Activated CD4-positive, alpha-beta T cell treated with anti-CD3 and anti-CD28 coated beads, Interleukin-2, amount 50 U/mL, for 4 hours (primary cell): ENCODE data around the gene USF1.
"Not testable (repeated sequence)": the region's sequence is repeated elsewhere in the genome, so short reads cannot be mapped to it uniquely, and the experiment has no call there.

ENCODE experiments used
- DNase-seq, 2 experiments: peaks; one replicate each; pipeline ENCODE4 v3.0.0-alpha.2; 2020

The USF1 gene

DNA sequence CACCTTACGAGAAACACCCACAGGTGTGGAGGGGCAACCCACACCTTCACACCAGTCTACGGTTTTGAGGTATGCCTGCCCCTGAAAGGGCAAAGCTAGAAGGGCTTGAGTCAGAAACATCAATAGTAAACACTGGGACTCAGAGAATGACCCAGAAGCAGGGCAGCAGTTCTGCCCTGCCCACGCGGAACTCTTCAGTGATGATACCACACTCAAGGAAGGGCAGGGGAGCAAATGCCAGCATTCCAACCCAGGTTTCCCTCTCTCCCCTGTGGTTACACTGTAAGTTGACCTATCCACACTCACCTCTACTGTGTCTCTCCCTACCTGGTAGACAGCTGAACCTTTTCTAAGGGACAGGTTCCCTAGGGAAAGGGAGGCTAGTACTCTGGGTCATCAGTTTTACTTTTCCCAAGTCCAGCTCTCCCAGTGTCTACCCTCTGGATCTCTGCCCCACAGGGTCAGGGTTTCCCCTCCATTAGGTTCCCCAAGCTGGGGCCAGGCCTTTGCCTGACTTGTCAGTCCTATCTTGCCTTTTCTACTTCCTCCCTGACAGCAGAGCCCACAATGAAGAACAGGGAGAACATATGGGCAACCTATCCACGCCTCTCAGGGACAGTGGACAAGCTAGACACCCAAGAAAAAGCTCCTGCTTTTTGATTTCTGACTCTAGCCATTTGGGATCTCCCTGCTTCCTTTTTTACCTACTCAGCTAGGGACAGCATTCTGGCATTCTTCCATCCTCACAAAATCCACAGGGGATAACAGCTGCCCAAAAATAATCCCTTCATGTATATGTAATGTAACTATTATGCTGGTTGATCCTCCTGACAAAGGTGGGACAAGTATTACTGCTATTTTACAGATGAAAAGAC is 27.8 kb downstream of the USF1 start:
- DNase-seq: no peak

DNA sequence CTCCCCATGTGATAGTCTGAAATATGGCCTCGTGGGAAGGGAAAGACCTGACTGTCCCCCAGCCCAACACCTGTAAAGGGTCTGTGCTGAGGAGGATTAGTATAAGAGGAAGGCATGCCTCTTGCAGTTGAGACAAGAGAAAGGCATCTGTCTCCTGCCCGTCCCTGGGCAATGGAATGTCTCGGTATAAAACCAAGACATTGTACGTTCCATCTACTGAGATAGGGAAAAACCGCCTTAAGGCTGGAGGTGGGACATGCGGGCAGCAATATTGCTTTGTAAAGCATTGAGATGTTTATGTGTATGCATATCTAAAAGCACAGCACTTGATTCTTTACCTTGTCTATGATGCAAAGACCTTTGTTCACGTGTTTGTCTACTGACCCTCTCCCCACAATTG is 28.6 kb downstream of the USF1 start:
- not testable (repeated sequence) for DNase-seq

GRCh38 chr1:161016683-161017082 is 29.1 kb downstream of the USF1 start:
- not testable (repeated sequence) for DNase-seq

- DNase-seq: peak; percentile 30 to 33
Observed at GRCh38 chr1:161013488-161014230, 32.1 kb downstream of the USF1 start.

GRCh38 chr1:161013131-161013487 is 32.7 kb downstream of the USF1 start:
- DNase-seq: no peak

GRCh38 chr1:161012420-161012819 is 33.4 kb downstream of the USF1 start:
- DNase-seq: no peak

DNA sequence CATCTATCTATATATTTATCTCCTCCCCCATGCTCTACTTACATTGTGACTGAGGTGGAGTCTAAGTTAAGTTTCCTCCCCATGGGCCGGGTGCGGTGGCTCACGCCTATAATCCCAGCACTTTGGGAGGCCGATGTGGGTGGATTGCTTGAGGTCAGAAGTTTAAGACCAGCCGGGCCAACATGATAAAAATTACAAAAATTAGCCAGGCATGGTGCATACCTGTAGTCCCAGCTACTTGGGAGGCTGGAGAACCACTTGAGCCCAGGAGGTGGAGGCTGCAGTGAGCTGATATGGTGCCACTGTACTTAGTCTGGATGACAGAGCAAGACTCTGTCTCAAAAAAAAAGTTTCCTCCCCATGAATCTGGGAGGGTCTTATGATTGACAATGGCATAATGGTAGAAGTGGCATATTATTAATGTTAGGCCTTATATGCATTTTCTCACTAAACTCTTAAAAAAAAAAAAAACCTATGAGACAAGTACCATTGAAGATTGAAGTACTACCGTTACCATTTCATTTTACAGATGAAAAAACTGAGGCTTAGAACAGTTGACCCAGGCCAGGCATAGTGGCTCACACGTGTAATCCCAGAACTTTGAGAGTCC is 36.1 kb downstream of the USF1 start:
- DNase-seq: no peak

GRCh38 chr1:161008869-161009510 is 36.8 kb downstream of the USF1 start:
- no peak for DNase-seq

DNA sequence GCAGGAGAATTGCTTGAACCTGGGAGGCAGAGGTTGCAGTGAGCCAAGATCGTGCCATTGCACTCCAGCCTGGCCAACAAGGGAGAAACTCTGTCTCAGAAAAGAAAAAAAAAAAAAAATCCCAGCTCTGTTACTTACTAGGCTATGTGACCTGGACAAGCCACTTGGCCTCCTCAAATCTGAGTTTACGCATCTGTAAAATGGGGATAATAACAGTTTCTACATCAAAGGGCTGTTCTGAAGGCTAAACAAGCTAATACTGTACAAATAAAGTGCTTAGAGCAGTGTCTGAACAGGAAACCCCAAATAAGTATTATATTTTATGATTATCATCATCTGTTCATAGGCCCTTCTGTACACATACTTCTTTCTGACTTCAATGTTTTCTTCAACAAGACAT is 38.4 kb downstream of the USF1 start:
- no peak for DNase-seq

DNA sequence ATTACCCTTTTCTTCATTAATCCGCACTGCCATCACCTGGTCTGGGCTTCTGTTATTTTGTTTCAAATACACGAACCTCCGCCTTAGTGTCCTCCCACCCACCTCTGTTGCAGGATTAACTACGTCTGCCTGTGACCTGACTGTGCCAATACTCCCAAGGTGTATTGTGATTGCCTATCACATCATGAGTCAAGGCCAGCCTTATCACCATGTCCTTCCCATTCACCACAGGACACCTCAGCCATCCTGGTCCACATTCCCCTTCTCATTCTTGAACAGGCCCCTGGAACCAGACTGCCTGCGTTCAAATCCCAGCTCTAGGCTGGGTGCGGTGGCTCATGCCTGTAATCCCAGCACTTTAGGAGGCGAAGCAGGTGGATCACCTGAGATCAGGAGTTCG is 39.2 kb downstream of the USF1 start:
- DNase-seq: no peak

DNA sequence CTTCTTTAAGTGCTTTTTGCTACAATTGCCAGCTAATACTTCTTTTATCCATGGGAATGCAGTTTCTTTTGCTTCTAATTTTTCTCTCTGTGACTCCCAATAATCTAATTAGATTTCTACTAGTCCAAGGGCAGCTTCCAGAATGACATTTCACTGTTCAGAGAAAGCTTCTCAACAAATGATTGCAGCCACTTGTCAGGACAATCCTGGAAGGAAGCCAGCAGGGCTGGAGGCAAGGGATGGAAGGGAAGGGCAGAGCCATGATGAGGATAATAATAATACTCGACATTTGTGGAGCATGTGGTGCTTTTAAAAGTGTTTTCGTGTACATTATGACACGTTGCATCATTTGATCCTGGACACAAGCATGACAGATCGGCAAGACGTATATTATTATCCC is 44.3 kb downstream of the USF1 start:
- no peak for DNase-seq

DNA sequence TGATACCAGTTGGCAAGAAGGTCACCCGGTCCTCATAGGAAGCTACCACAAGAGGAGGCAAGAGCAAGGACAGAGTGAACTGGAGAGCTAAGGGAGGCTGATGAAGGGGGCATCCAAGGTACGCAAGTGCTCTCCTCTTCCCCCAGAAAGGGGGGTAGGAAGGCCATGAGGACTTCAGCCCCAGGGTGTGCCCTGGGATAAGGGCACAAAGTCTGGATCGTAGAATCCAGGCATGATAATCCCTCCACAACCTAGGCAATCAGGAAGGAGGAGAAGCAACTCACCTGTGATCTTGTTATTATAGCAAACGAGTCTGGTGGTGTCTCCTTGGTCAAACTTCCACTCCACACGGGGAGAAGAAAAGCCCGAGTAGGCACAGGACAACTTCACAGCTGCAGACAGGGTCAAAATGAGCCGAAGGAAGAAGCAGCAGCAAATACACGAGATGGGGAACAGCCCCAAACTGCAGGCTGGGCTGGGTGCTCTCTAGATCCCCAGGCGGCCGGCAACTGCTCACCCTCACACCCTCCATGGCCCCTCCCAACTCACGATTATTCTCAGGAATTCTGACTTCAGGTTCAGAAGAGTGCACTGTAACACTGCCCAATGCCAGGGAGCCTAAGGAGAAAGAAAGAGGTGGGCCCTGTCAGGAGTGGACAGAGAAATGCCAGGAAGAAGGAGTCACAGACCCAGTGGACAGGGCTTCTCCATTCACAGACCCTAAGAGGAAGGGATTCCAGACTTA is 44.9 kb downstream of the USF1 start:
- no peak for DNase-seq

- no peak for DNase-seq
Observed at GRCh38 chr1:160999376-160999775, 46.4 kb downstream of the USF1 start.

GRCh38 chr1:160997323-160998038 is 48.3 kb downstream of the USF1 start:
- peak; percentile 40 to 47 for DNase-seq

GRCh38 chr1:160996178-160996577 is 49.6 kb downstream of the USF1 start:
- DNase-seq: no peak

GRCh38 chr1:160993544-160994193 is 52.1 kb downstream of the USF1 start:
- DNase-seq: no peak

GRCh38 chr1:160992036-160992435 is 53.7 kb downstream of the USF1 start:
- DNase-seq: not testable (repeated sequence)
